C4-2B (cell line): ENCODE measurements around the gene RBMS1.

Experiments used
- H3K27ac ChIP-seq: fragments of 450-650 bp; 2 replicates; pipeline ENCODE4 v1.5.1; 2017
- CTCF ChIP-seq: fragments of 450-650 bp; conservative IDR thresholded peaks from 2 replicates; pipeline ENCODE4 v1.5.1; 2017; ENCODE audit warnings: mild to moderate bottlenecking
- ZFX ChIP-seq: fragments of 450-650 bp; IDR thresholded peaks from 2 replicates; pipeline ENCODE4 v1.6.1; 2017

RBMS1 gene

GRCh38 chr2:160334028-160334741 lies 159.4 kb downstream of the RBMS1 start:
- no peak overlapping the region for H3K27ac ChIP-seq
- TF ChIP-seq CTCF (no peak), ZFX (no peak)

- no peak overlapping the region for H3K27ac ChIP-seq
- TF ChIP-seq ZFX (no peak), CTCF (no peak)
Measured at GRCh38 chr2:160333324-160334027, 160.1 kb downstream of the RBMS1 start.

GRCh38 chr2:160332318-160332717 lies 161.3 kb downstream of the RBMS1 start:
- no peak overlapping the region for H3K27ac ChIP-seq

GRCh38 chr2:160331258-160332025 lies 162.2 kb downstream of the RBMS1 start:
- H3K27ac ChIP-seq, result no peak overlapping the region
- TF ChIP-seq ZFX (no peak), CTCF (no peak)

More at GRCh38 chr2:160332318-160332717, 161.3 kb downstream of the RBMS1 start:
- TF ChIP-seq CTCF (no peak), ZFX (no peak)

GRCh38 chr2:160328811-160329527 lies 164.6 kb downstream of the RBMS1 start:
- H3K27ac ChIP-seq, result no peak overlapping the region
- TF ChIP-seq ZFX (no peak), CTCF (no peak)

GRCh38 chr2:160326786-160327185 lies 166.8 kb downstream of the RBMS1 start:
- no peak for TF ChIP-seq ZFX
- no peak for TF ChIP-seq CTCF
- H3K27ac ChIP-seq, result no peak overlapping the region
